Cardiac septum (tissue), 1 donor: ENCODE measurements around the gene JARID2. TPM values are rescaled to one million over a fixed set of nuclear protein-coding genes. Genes with fewer than 3 reads are reported as not detected.

ENCODE experiments used
- DNase-seq: peaks from one replicate; pipeline ENCODE4 v3.0.0-alpha.2; 2020; ENCODE audit warnings: low spot score
- intact Hi-C: fragments of 100-400 bp; cut with DNase I; formaldehyde crosslinking; loops from one replicate; pipeline ENCODE4 v1.14.0; 2022
- total RNA-seq: library from RNA; stranded (reverse); fragmentation: NEBNext Ultra II Directional; extraction: Animal tissue kit (Norgen Biotek cat#: 25700); gene quantifications from one replicate; pipeline ENCODE4 v1.2.1, GENCODE V29; 2021
- donor health status: DM: no; HTN: no; CAD: no.

JARID2 gene
- total RNA-seq, 1 donor from 2014 or later = 4.5 TPM

- DNase-seq = peak; percentile 73
- intact Hi-C loops = loop anchor here (5.0 kb wide), 1 partner anchor 120 kb away; no protein-coding TSS in a partner anchor
These were observed 256.1 kb downstream of the JARID2 start for GRCh38 chr6:15501826-15502445.

- intact Hi-C loops = loop anchor here (5.0 kb wide), 1 partner anchor 120 kb away; no protein-coding TSS in a partner anchor
- DNase-seq = peak; percentile 59
These were observed 256.8 kb downstream of the JARID2 start for GRCh38 chr6:15502446-15503345.

GRCh38 chr6:15503346-15503680 is 257.4 kb downstream of the JARID2 start:
- DNase-seq = peak; percentile 41
- intact Hi-C loops = loop anchor here (5.0 kb wide), 1 partner anchor 119 kb away; no protein-coding TSS in a partner anchor

- intact Hi-C loops = loop anchor here (5.0 kb wide), 1 partner anchor 118 kb away; no protein-coding TSS in a partner anchor
- peak; percentile 78 for DNase-seq
These were observed 258.2 kb downstream of the JARID2 start for GRCh38 chr6:15504040-15504495.

- DNase-seq = peak; percentile 76
- intact Hi-C loops = loop anchor here (5.0 kb wide), 1 partner anchor 118 kb away; no protein-coding TSS in a partner anchor
These were observed 258.9 kb downstream of the JARID2 start for GRCh38 chr6:15504581-15505350.

GRCh38 chr6:15505463-15505918 is 259.6 kb downstream of the JARID2 start:
- intact Hi-C loops = no loop called here
- DNase-seq = peak; percentile 74

GRCh38 chr6:15506066-15506465 is 260.2 kb downstream of the JARID2 start:
- intact Hi-C loops = no loop called here
- peak; percentile 64 for DNase-seq

- peak; percentile 50 for DNase-seq
- intact Hi-C loops = no loop called here
These were observed 261.4 kb downstream of the JARID2 start for GRCh38 chr6:15507221-15507620.

- peak; percentile 59 for DNase-seq
- intact Hi-C loops = no loop called here
These were observed 261.9 kb downstream of the JARID2 start for GRCh38 chr6:15507746-15508145.

GRCh38 chr6:15508441-15508871 is 262.6 kb downstream of the JARID2 start:
- intact Hi-C loops = no loop called here
- no peak for DNase-seq

GRCh38 chr6:15508931-15509330 is 263.1 kb downstream of the JARID2 start:
- intact Hi-C loops = no loop called here
- DNase-seq = no peak

- DNase-seq = no peak
- intact Hi-C loops = no loop called here
These were observed 263.6 kb downstream of the JARID2 start for GRCh38 chr6:15509335-15509933.

GRCh38 chr6:15510121-15510520 is 264.3 kb downstream of the JARID2 start:
- no peak for DNase-seq
- intact Hi-C loops = loop anchor here (10.0 kb wide), 1 partner anchor 695 kb away; no protein-coding TSS in a partner anchor

GRCh38 chr6:15510536-15511247 is 264.8 kb downstream of the JARID2 start:
- intact Hi-C loops = loop anchor here (10.0 kb wide), 1 partner anchor 694 kb away; no protein-coding TSS in a partner anchor
- no peak for DNase-seq

GRCh38 chr6:15511248-15512125 is 265.6 kb downstream of the JARID2 start:
- intact Hi-C loops = loop anchor here (10.0 kb wide), 1 partner anchor 693 kb away; no protein-coding TSS in a partner anchor
- no peak for DNase-seq

- DNase-seq = no peak
- intact Hi-C loops = loop anchor here (10.0 kb wide), 1 partner anchor 693 kb away; no protein-coding TSS in a partner anchor
These were observed 266.3 kb downstream of the JARID2 start for GRCh38 chr6:15512126-15512525.

GRCh38 chr6:15512721-15513120 is 266.9 kb downstream of the JARID2 start:
- DNase-seq = no peak
- intact Hi-C loops = loop anchor here (10.0 kb wide), 1 partner anchor 692 kb away; no protein-coding TSS in a partner anchor
